Osteocyte (in vitro differentiated cells): ENCODE data around the gene AMN. TPM values are rescaled to one million over a fixed set of nuclear protein-coding genes. Genes with fewer than 3 reads are reported as not detected.

Experiments
- DNase-seq: peaks from one replicate; pipeline ENCODE4 v3.0.0; 2021; ENCODE audit warnings: mixed read lengths; ENCODE audit not compliant: unreplicated experiment; ENCODE audit errors: extremely low spot score
- H3K27ac Mint-ChIP-seq: one replicate; pipeline ENCODE4 v1.8.0; 2021; ENCODE audit warnings: mild to moderate bottlenecking, mixed read lengths; ENCODE audit not compliant: unreplicated experiment
- H3K27me3 Mint-ChIP-seq: one replicate; pipeline ENCODE4 v1.8.0; 2021; ENCODE audit warnings: mixed read lengths; ENCODE audit not compliant: unreplicated experiment
- H3K36me3 Mint-ChIP-seq: one replicate; pipeline ENCODE4 v1.8.0; 2021; ENCODE audit warnings: mixed read lengths; ENCODE audit not compliant: unreplicated experiment
- H3K4me1 Mint-ChIP-seq: one replicate; pipeline ENCODE4 v1.8.0; 2021; ENCODE audit warnings: mixed read lengths; ENCODE audit not compliant: unreplicated experiment
- H3K4me3 Mint-ChIP-seq: one replicate; pipeline ENCODE4 v1.8.0; 2021; ENCODE audit warnings: mild to moderate bottlenecking, moderate library complexity, mixed read lengths; ENCODE audit not compliant: unreplicated experiment
- H3K9me3 Mint-ChIP-seq: one replicate; pipeline ENCODE4 v1.8.0; 2021; ENCODE audit warnings: mixed read lengths; ENCODE audit not compliant: unreplicated experiment
- total RNA-seq: library from RNA; stranded (reverse); gene quantifications from 2 replicates; pipeline ENCODE4 v1.2.1, GENCODE V29; 2021
- TF ChIP-seq, protein P1 (sequence below): fragments of 200-600 bp; sonication (generic); IDR thresholded peaks from 2 replicates; pipeline ENCODE4 v1.5.0; 2021; ENCODE audit warnings: antibody characterized with exemption, mild to moderate bottlenecking, moderate library complexity

The AMN gene
- total RNA-seq, 1 donor from 2014 or later: 0.86 TPM

GRCh38 chr14:102927346-102927877, 4.9 kb downstream of the AMN start:
- Mint-ChIP-seq H3K4me3 (no peak overlapping the region), H3K9me3 (no peaks in the 10 kb centered on the region), H3K27ac (no peak overlapping the region), H3K27me3 (no peaks in the 10 kb centered on the region), H3K36me3 (peaks cover under 1% of the 10 kb centered on the region), H3K4me1 (peaks cover 2% of the 10 kb centered on the region)
- DNase-seq: no peak
- TF ChIP-seq, protein P1, sequence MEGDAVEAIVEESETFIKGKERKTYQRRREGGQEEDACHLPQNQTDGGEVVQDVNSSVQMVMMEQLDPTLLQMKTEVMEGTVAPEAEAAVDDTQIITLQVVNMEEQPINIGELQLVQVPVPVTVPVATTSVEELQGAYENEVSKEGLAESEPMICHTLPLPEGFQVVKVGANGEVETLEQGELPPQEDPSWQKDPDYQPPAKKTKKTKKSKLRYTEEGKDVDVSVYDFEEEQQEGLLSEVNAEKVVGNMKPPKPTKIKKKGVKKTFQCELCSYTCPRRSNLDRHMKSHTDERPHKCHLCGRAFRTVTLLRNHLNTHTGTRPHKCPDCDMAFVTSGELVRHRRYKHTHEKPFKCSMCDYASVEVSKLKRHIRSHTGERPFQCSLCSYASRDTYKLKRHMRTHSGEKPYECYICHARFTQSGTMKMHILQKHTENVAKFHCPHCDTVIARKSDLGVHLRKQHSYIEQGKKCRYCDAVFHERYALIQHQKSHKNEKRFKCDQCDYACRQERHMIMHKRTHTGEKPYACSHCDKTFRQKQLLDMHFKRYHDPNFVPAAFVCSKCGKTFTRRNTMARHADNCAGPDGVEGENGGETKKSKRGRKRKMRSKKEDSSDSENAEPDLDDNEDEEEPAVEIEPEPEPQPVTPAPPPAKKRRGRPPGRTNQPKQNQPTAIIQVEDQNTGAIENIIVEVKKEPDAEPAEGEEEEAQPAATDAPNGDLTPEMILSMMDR: no peak

DNA sequence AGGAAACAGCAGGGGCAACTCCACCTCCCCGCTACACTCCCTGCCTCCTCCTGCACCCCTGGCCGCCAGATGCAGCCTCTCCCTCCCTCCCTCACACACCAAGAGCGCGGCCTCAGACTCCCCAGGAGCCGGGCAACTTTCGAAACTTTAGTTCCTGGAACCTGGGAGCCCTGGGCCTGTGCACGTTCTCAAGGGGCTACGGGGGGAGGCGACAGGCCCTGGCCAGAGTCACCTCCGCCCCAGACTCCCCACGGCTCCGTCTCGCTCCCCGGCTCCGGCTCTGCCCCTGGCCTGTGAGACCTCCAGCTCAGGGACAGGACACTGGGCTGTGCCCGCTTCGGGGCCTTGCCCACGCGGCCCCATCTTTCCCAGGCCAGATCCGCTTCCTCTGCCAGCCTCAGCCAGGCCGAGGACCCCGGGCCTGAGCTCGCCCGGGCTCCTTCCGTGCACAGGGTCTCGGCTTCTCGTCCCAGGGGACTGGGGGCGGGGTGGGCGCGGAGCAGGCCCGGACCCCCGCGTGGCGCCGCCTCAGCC, 5.5 kb downstream of the AMN start:
- DNase-seq: no peak
- peaks cover 2% of the 10 kb centered on the region for H3K4me1 Mint-ChIP-seq
- H3K27me3 Mint-ChIP-seq: no peaks in the 10 kb centered on the region
- no peak overlapping the region for H3K27ac Mint-ChIP-seq
- TF ChIP-seq, protein P1: no peak
- H3K36me3 Mint-ChIP-seq: peaks cover 2% of the 10 kb centered on the region
- no peak overlapping the region for H3K4me3 Mint-ChIP-seq
- H3K9me3 Mint-ChIP-seq: no peaks in the 10 kb centered on the region

- Mint-ChIP-seq H3K27me3 (no peaks in the 10 kb centered on the region), H3K4me1 (peaks cover 2% of the 10 kb centered on the region), H3K36me3 (peaks cover 6% of the 10 kb centered on the region), H3K4me3 (peak overlapping the region; percentile 57), H3K27ac (no peak overlapping the region), H3K9me3 (no peaks in the 10 kb centered on the region)
- no peak for DNase-seq
- TF ChIP-seq, protein P1: no peak
Observed at GRCh38 chr14:102928412-102929240, 6.2 kb downstream of the AMN start.

- H3K9me3 Mint-ChIP-seq: no peaks in the 10 kb centered on the region
- H3K36me3 Mint-ChIP-seq: peaks cover 6% of the 10 kb centered on the region
- DNase-seq: no peak
- peaks cover 2% of the 10 kb centered on the region for H3K4me1 Mint-ChIP-seq
- no peak overlapping the region for H3K27ac Mint-ChIP-seq
- H3K4me3 Mint-ChIP-seq: peak overlapping the region; percentile 6
- no peaks in the 10 kb centered on the region for H3K27me3 Mint-ChIP-seq
- TF ChIP-seq, protein P1: no peak
Observed at GRCh38 chr14:102929241-102930137, 7.0 kb downstream of the AMN start.
